Common myeloid progenitor, CD34-positive (primary cell): ENCODE measurements around the gene CRAT.
A peak's percentile ranks its signal among the peaks of the same experiment; 100 is the strongest.

Experiments
- CTCF ChIA-PET: fragments of 350-600 bp; sonication (Branson Sonifier 250); formaldehyde crosslinking; loops from one replicate; lab custom pipeline; 2021; ENCODE audit warnings: antibody characterized with exemption; lab: Charles Lee
- POLR2A ChIA-PET: fragments of 350-600 bp; sonication (Branson Sonifier 250); formaldehyde crosslinking; loops from one replicate; lab custom pipeline; 2021; ENCODE audit warnings: antibody characterized with exemption; lab: Charles Lee
- DNase-seq, 3 donors: peaks; one replicate each; pipeline versions ENCODE4 v3.0.0 to v3.0.0-alpha.2; 2013
- H3K27ac ChIP-seq, 2 experiments: 1 replicate in 1 of 2; 2 replicates in 1 of 2; pipeline ENCODE4 v1.7.0; 2013; ENCODE audit warnings: inconsistent platforms in 2 of 2, low read length in 2 of 2, mild to moderate bottlenecking in 2 of 2, low read depth in 1 of 2, moderate library complexity in 1 of 2; ENCODE audit not compliant: severe bottlenecking in 2 of 2, insufficient read depth in 1 of 2, poor library complexity in 1 of 2
- H3K27me3 ChIP-seq, 5 experiments: replicated peaks in 2 of 5; 1 replicate in 3 of 5; 2 replicates in 2 of 5; pipeline versions ENCODE4 v1.6.1 to v1.7.0; 2013; ENCODE audit warnings: low read length in 4 of 5, mild to moderate bottlenecking in 2 of 5, moderate library complexity in 2 of 5, inconsistent platforms in 1 of 5; ENCODE audit not compliant: insufficient read depth in 5 of 5, control insufficient read depth in 4 of 5
- H3K36me3 ChIP-seq, 4 experiments: 1 replicate in 2 of 4; 2 replicates in 2 of 4; pipeline versions ENCODE4 v1.6.1 to v1.7.0; 2013; ENCODE audit warnings: low read length in 3 of 4, control low read depth in 1 of 4, mild to moderate bottlenecking in 1 of 4; ENCODE audit not compliant: control insufficient read depth in 4 of 4, insufficient read depth in 4 of 4
- H3K4me1 ChIP-seq, 4 experiments: 1 replicate in 3 of 4; 2 replicates in 1 of 4; pipeline versions ENCODE4 v1.6.1 to v1.7.1; 2013; ENCODE audit warnings: low read length in 3 of 4, mild to moderate bottlenecking in 3 of 4, control low read depth in 1 of 4, inconsistent platforms in 1 of 4, moderate library complexity in 1 of 4; ENCODE audit not compliant: control insufficient read depth in 4 of 4, insufficient read depth in 4 of 4; ENCODE audit errors: control extremely low read depth in 1 of 4
- H3K4me3 ChIP-seq, 7 experiments: 1 replicate in 4 of 7; 2 replicates in 3 of 7; pipeline versions ENCODE4 v1.5.1 to v1.7.0; 2013; ENCODE audit warnings: mild to moderate bottlenecking in 7 of 7, low read length in 6 of 7, moderate library complexity in 6 of 7, inconsistent platforms in 2 of 7, low read depth in 2 of 7, control low read depth in 1 of 7; ENCODE audit not compliant: insufficient read depth in 4 of 7, control insufficient read depth in 1 of 7; ENCODE audit errors: extremely low read depth in 1 of 7
- H3K9me3 ChIP-seq, 5 experiments: 1 replicate in 4 of 5; 2 replicates in 1 of 5; pipeline versions ENCODE4 v1.6.1 to v1.7.1; 2013; ENCODE audit warnings: low read length in 4 of 5, mild to moderate bottlenecking in 2 of 5, inconsistent platforms in 1 of 5, low read depth in 1 of 5, moderate library complexity in 1 of 5; ENCODE audit not compliant: control insufficient read depth in 4 of 5, insufficient read depth in 2 of 5; ENCODE audit errors: control extremely low read depth in 1 of 5
- WGBS: methylation state at CpG from one replicate; pipeline ENCODE4 v1.1.5; 2013; ENCODE audit not compliant: insufficient coverage; 5-methylcytosine and 5-hydroxymethylcytosine counted together

CRAT gene

GRCh38 chr9:129068990-129069861 lies 41.4 kb downstream of the CRAT start:
- peaks cover 2 to 54% (median 46%) of the 10 kb centered on the region in 4 experiments for H3K4me1 ChIP-seq
- H3K27me3 ChIP-seq = no peaks in the 10 kb centered on the region
- peak overlapping the region in 5 of 7 experiments; percentile 10 to 66 (median 26) for H3K4me3 ChIP-seq
- ChIA-PET POLR2A (interaction anchor here (0.6 to 1.1 kb wide), 4 partner anchors 12 to 57 kb away, joined by 3 to 9 read pairs (median 4); partner anchors contain the start of gene DOLPP1), CTCF (interaction anchor here (0.8 to 1.4 kb wide), 3 partner anchors 9 to 31 kb away, joined by 3 to 8 read pairs (median 3); partner anchors contain the start of gene DOLPP1)
- 13% methylated on average over 26 of the region's 31 CpGs for WGBS
- peak; percentile 96 to 99 (median 99) for DNase-seq
- no peaks in the 10 kb centered on the region for H3K9me3 ChIP-seq
- peaks cover 6 to 54% (median 28%) of the 10 kb centered on the region in 4 experiments for H3K36me3 ChIP-seq
- H3K27ac ChIP-seq = peak overlapping the region; percentile 46 to 82

- WGBS = 95% methylated on average over 19 of the region's 19 CpGs
- ChIA-PET POLR2A (no interaction called here), CTCF (interaction anchor here (0.6 to 2.0 kb wide), 5 partner anchors 9 to 787 kb away, joined by 3 to 6 read pairs (median 3); no protein-coding TSS in a partner anchor)
- H3K4me3 ChIP-seq = no peak overlapping the region
- peak overlapping the region in 1 of 2 experiments; percentile 82 for H3K27ac ChIP-seq
- peaks cover 6 to 63% (median 36%) of the 10 kb centered on the region in 4 experiments for H3K36me3 ChIP-seq
- no peaks in the 10 kb centered on the region for H3K27me3 ChIP-seq
- no peaks in the 10 kb centered on the region for H3K9me3 ChIP-seq
- peaks cover 2 to 54% (median 46%) of the 10 kb centered on the region in 4 experiments for H3K4me1 ChIP-seq
- DNase-seq = no peak
Measured at GRCh38 chr9:129068110-129068509, 42.5 kb downstream of the CRAT start.

- H3K9me3 ChIP-seq = no peaks in the 10 kb centered on the region
- ChIA-PET CTCF (no interaction called here), POLR2A (no interaction called here)
- peaks cover 11 to 71% (median 59%) of the 10 kb centered on the region in 4 experiments for H3K36me3 ChIP-seq
- H3K4me3 ChIP-seq = no peak overlapping the region
- 98% methylated on average over 6 of the region's 8 CpGs for WGBS
- H3K4me1 ChIP-seq = peaks cover 2 to 23% (median 18%) of the 10 kb centered on the region in 4 experiments
- H3K27ac ChIP-seq = no peak overlapping the region
- DNase-seq = no peak
- no peaks in the 10 kb centered on the region for H3K27me3 ChIP-seq
Measured at GRCh38 chr9:129064499-129064908, 46.1 kb downstream of the CRAT start.

GRCh38 chr9:129063061-129063460 lies 47.5 kb downstream of the CRAT start:
- POLR2A ChIA-PET = interaction anchor here (0.6 kb wide), 1 partner anchor 14 kb away, joined by 3 read pairs; no protein-coding TSS in a partner anchor
- Histone ChIP-seq H3K27me3 (no peaks in the 10 kb centered on the region), H3K4me3 (no peak overlapping the region), H3K4me1 (peaks cover 0 to 14% (median 7%) of the 10 kb centered on the region in 4 experiments), H3K9me3 (no peaks in the 10 kb centered on the region), H3K36me3 (peaks cover 11 to 69% (median 60%) of the 10 kb centered on the region in 4 experiments), H3K27ac (no peak overlapping the region)
- 93% methylated on average over 6 of the region's 9 CpGs for WGBS
- CTCF ChIA-PET = no interaction called here
- DNase-seq = no peak

GRCh38 chr9:129060991-129061390 lies 49.6 kb downstream of the CRAT start:
- CTCF ChIA-PET = no interaction called here
- Histone ChIP-seq H3K4me1 (peaks cover 0 to 7% (median 2%) of the 10 kb centered on the region in 4 experiments), H3K4me3 (no peak overlapping the region), H3K9me3 (no peaks in the 10 kb centered on the region), H3K36me3 (peaks cover 7 to 66% (median 50%) of the 10 kb centered on the region in 4 experiments), H3K27ac (no peak overlapping the region), H3K27me3 (no peaks in the 10 kb centered on the region)
- POLR2A ChIA-PET = no interaction called here
- no peak for DNase-seq
- 100% methylated on average over 3 of the region's 12 CpGs for whole genome bisulfite sequencing

GRCh38 chr9:129059796-129060785 lies 50.5 kb downstream of the CRAT start:
- POLR2A ChIA-PET = no interaction called here
- no peak overlapping the region for H3K27ac ChIP-seq
- H3K4me1 ChIP-seq = peaks cover 0 to 7% (median 2%) of the 10 kb centered on the region in 4 experiments
- no peaks in the 10 kb centered on the region for H3K27me3 ChIP-seq
- no peaks in the 10 kb centered on the region for H3K9me3 ChIP-seq
- DNase-seq = no peak
- 98% methylated on average over 37 of the region's 37 CpGs for WGBS
- H3K4me3 ChIP-seq = no peak overlapping the region
- H3K36me3 ChIP-seq = peaks cover 8 to 60% (median 45%) of the 10 kb centered on the region in 4 experiments
- CTCF ChIA-PET = no interaction called here
